Measurements from ENCODE around the gene ALAS1.

ALAS1 gene

GRCh38 chr3:52196977-52197376, 983 bp upstream of the ALAS1 start:
- no peak overlapping the region for H3K4me3 ChIP-seq (ENCODE audit: insufficient read depth, low read depth, low read length, poor library complexity, severe bottlenecking)
- peaks cover 8% of the 10 kb centered on the region for H3K36me3 ChIP-seq (ENCODE audit: control insufficient read depth, insufficient read depth, low read length)
- H3K9me3 ChIP-seq (ENCODE audit: control insufficient read depth, low read length): no peaks in the 10 kb centered on the region
- peaks cover 24% of the 10 kb centered on the region for H3K4me1 ChIP-seq (ENCODE audit: control insufficient read depth, insufficient read depth, low read length, poor library complexity, severe bottlenecking)
- no peak for DNase-seq
- H3K27me3 ChIP-seq (replicated peaks; ENCODE audit: control insufficient read depth, insufficient read depth, low read length, poor library complexity, severe bottlenecking): no peaks in the 10 kb centered on the region
- H3K27ac ChIP-seq (ENCODE audit: insufficient read depth, low read length, poor library complexity, severe bottlenecking): peak overlapping the region; percentile 90

DNA sequence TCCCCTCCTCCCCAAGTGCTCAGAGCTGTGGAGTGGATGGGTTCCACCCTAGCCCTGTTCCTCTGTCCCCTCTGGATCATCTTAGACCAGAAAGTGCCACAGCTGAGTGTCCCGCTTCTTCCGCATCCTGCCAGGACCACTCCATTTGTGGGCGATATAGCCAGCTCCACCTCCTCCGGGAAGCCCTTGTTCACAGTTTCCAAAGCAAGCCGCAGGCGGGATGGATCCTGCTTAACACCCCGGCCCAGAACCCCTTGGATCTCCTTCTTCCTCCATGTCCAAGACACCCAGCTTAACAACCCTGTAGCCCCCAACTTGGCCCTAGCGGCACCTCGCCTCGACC, 490 bp upstream of the ALAS1 start:
- peak overlapping the region; percentile 90 for H3K27ac ChIP-seq (ENCODE audit: insufficient read depth, low read length, poor library complexity, severe bottlenecking)
- no peaks in the 10 kb centered on the region for H3K9me3 ChIP-seq (ENCODE audit: control insufficient read depth, low read length)
- no peaks in the 10 kb centered on the region for H3K27me3 ChIP-seq (replicated peaks; ENCODE audit: control insufficient read depth, insufficient read depth, low read length, poor library complexity, severe bottlenecking)
- H3K4me1 ChIP-seq (ENCODE audit: control insufficient read depth, insufficient read depth, low read length, poor library complexity, severe bottlenecking): peaks cover 24% of the 10 kb centered on the region
- peaks cover 10% of the 10 kb centered on the region for H3K36me3 ChIP-seq (ENCODE audit: control insufficient read depth, insufficient read depth, low read length)
- DNase-seq: no peak
- H3K4me3 ChIP-seq (ENCODE audit: insufficient read depth, low read depth, low read length, poor library complexity, severe bottlenecking): peak overlapping the region; percentile 99

GRCh38 chr3:52198643-52199608, 966 bp downstream of the ALAS1 start:
- Histone ChIP-seq H3K4me1 (ENCODE audit: control insufficient read depth, insufficient read depth, low read length, poor library complexity, severe bottlenecking) (peaks cover 24% of the 10 kb centered on the region), H3K27ac (ENCODE audit: insufficient read depth, low read length, poor library complexity, severe bottlenecking) (peak overlapping the region; percentile 90), H3K9me3 (ENCODE audit: control insufficient read depth, low read length) (no peaks in the 10 kb centered on the region), H3K36me3 (ENCODE audit: control insufficient read depth, insufficient read depth, low read length) (peaks cover 25% of the 10 kb centered on the region), H3K27me3 (replicated peaks; ENCODE audit: control insufficient read depth, insufficient read depth, low read length, poor library complexity, severe bottlenecking) (no peaks in the 10 kb centered on the region), H3K4me3 (ENCODE audit: insufficient read depth, low read depth, low read length, poor library complexity, severe bottlenecking) (peak overlapping the region; percentile 99)
- no peak for DNase-seq

- Histone ChIP-seq H3K27ac (ENCODE audit: insufficient read depth, low read length, poor library complexity, severe bottlenecking) (no peak overlapping the region), H3K9me3 (ENCODE audit: control insufficient read depth, low read length) (no peaks in the 10 kb centered on the region), H3K36me3 (ENCODE audit: control insufficient read depth, insufficient read depth, low read length) (peaks cover 47% of the 10 kb centered on the region), H3K4me1 (ENCODE audit: control insufficient read depth, insufficient read depth, low read length, poor library complexity, severe bottlenecking) (peaks cover 24% of the 10 kb centered on the region), H3K4me3 (ENCODE audit: insufficient read depth, low read depth, low read length, poor library complexity, severe bottlenecking) (no peak overlapping the region), H3K27me3 (replicated peaks; ENCODE audit: control insufficient read depth, insufficient read depth, low read length, poor library complexity, severe bottlenecking) (no peaks in the 10 kb centered on the region)
- no peak for DNase-seq
These were observed 3.2 kb downstream of the ALAS1 start for GRCh38 chr3:52200981-52201679.

DNA sequence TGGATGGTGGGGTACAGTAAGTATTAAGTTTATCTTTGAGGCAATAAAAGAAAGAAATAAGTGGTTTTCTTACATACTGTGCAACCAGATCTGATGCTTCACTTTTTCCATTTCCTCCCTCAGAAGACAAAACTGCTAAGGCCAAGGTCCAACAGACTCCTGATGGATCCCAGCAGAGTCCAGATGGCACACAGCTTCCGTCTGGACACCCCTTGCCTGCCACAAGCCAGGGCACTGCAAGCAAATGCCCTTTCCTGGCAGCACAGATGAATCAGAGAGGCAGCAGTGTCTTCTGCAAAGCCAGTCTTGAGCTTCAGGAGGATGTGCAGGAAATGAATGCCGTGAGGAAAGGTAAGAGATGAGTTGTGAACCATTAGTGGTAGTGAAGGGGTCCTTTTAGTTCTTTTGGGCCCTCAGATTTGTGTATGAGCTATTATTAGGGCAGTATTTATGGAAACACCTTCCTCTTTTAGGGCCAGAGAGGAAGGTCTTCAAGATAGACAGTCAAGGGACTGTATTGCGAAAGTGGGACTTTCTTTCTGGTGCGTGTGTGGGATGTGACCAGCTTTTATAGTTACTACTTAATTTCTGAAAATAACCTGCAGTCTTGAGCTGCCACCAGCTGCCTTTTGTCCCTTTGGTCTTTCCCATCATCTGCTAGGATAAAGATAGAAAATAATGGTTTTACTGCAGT, 4.6 kb downstream of the ALAS1 start:
- no peak overlapping the region for H3K4me3 ChIP-seq (ENCODE audit: insufficient read depth, low read depth, low read length, poor library complexity, severe bottlenecking)
- H3K36me3 ChIP-seq (ENCODE audit: control insufficient read depth, insufficient read depth, low read length): peaks cover 54% of the 10 kb centered on the region
- DNase-seq: no peak
- no peaks in the 10 kb centered on the region for H3K27me3 ChIP-seq (replicated peaks; ENCODE audit: control insufficient read depth, insufficient read depth, low read length, poor library complexity, severe bottlenecking)
- peaks cover 15% of the 10 kb centered on the region for H3K4me1 ChIP-seq (ENCODE audit: control insufficient read depth, insufficient read depth, low read length, poor library complexity, severe bottlenecking)
- no peaks in the 10 kb centered on the region for H3K9me3 ChIP-seq (ENCODE audit: control insufficient read depth, low read length)
- H3K27ac ChIP-seq (ENCODE audit: insufficient read depth, low read length, poor library complexity, severe bottlenecking): no peak overlapping the region

DNA sequence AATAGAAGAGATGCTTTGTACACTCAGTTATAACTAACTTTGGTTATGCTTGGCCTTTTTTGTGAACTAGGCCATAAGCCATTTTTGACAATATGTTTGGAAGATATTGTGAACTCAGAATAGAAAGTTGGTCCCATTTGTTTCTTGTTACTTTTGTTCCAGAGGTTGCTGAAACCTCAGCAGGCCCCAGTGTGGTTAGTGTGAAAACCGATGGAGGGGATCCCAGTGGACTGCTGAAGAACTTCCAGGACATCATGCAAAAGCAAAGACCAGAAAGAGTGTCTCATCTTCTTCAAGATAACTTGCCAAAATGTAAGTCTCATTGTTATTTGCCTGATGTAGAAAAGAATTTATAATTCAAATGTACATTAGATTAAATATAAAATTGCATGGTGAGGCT, 5.7 kb downstream of the ALAS1 start:
- Histone ChIP-seq H3K4me3 (ENCODE audit: insufficient read depth, low read depth, low read length, poor library complexity, severe bottlenecking) (no peak overlapping the region), H3K9me3 (ENCODE audit: control insufficient read depth, low read length) (no peaks in the 10 kb centered on the region), H3K27ac (ENCODE audit: insufficient read depth, low read length, poor library complexity, severe bottlenecking) (no peak overlapping the region), H3K36me3 (ENCODE audit: control insufficient read depth, insufficient read depth, low read length) (peaks cover 62% of the 10 kb centered on the region), H3K27me3 (replicated peaks; ENCODE audit: control insufficient read depth, insufficient read depth, low read length, poor library complexity, severe bottlenecking) (no peaks in the 10 kb centered on the region), H3K4me1 (ENCODE audit: control insufficient read depth, insufficient read depth, low read length, poor library complexity, severe bottlenecking) (peaks cover 10% of the 10 kb centered on the region)
- DNase-seq: no peak

- Histone ChIP-seq H3K4me1 (ENCODE audit: control insufficient read depth, insufficient read depth, low read length, poor library complexity, severe bottlenecking) (peaks cover 2% of the 10 kb centered on the region), H3K4me3 (ENCODE audit: insufficient read depth, low read depth, low read length, poor library complexity, severe bottlenecking) (no peak overlapping the region), H3K27ac (ENCODE audit: insufficient read depth, low read length, poor library complexity, severe bottlenecking) (no peak overlapping the region), H3K9me3 (ENCODE audit: control insufficient read depth, low read length) (no peaks in the 10 kb centered on the region), H3K36me3 (ENCODE audit: control insufficient read depth, insufficient read depth, low read length) (peaks cover 70% of the 10 kb centered on the region), H3K27me3 (replicated peaks; ENCODE audit: control insufficient read depth, insufficient read depth, low read length, poor library complexity, severe bottlenecking) (no peaks in the 10 kb centered on the region)
- DNase-seq: no peak
These were observed 6.5 kb downstream of the ALAS1 start for GRCh38 chr3:52204337-52205073.

DNA sequence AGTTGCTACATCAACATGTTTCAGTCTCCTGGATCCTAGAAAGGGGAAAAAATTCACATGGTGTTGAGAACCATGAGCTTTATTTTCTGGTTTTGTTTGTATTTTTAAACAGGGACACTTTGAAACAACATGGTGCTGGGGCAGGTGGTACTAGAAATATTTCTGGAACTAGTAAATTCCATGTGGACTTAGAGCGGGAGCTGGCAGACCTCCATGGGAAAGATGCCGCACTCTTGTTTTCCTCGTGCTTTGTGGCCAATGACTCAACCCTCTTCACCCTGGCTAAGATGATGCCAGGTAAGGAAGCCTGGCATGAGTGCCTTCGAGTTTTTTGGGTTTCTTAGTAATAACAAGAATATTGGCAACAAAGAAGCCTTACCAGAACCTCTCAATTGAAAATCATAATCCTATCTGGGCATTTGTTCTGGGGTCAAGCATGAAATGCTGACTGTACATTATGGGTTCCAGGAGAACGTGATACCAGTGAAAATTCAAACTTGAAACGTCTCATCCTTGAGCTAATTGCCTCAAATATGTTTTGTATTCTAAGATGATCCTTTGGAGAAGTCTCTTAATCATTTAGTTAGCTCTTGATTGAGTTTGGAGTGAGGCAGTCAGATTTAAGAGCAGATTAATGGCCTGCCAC, 7.9 kb downstream of the ALAS1 start:
- Histone ChIP-seq H3K4me3 (ENCODE audit: insufficient read depth, low read depth, low read length, poor library complexity, severe bottlenecking) (no peak overlapping the region), H3K27ac (ENCODE audit: insufficient read depth, low read length, poor library complexity, severe bottlenecking) (no peak overlapping the region), H3K27me3 (replicated peaks; ENCODE audit: control insufficient read depth, insufficient read depth, low read length, poor library complexity, severe bottlenecking) (no peaks in the 10 kb centered on the region), H3K9me3 (ENCODE audit: control insufficient read depth, low read length) (no peaks in the 10 kb centered on the region), H3K4me1 (ENCODE audit: control insufficient read depth, insufficient read depth, low read length, poor library complexity, severe bottlenecking) (no peaks in the 10 kb centered on the region), H3K36me3 (ENCODE audit: control insufficient read depth, insufficient read depth, low read length) (peaks cover 79% of the 10 kb centered on the region)
- no peak for DNase-seq

- Histone ChIP-seq H3K4me3 (ENCODE audit: insufficient read depth, low read depth, low read length, poor library complexity, severe bottlenecking) (no peak overlapping the region), H3K27ac (ENCODE audit: insufficient read depth, low read length, poor library complexity, severe bottlenecking) (no peak overlapping the region), H3K9me3 (ENCODE audit: control insufficient read depth, low read length) (no peaks in the 10 kb centered on the region), H3K36me3 (ENCODE audit: control insufficient read depth, insufficient read depth, low read length) (peaks cover 92% of the 10 kb centered on the region), H3K27me3 (replicated peaks; ENCODE audit: control insufficient read depth, insufficient read depth, low read length, poor library complexity, severe bottlenecking) (no peaks in the 10 kb centered on the region), H3K4me1 (ENCODE audit: control insufficient read depth, insufficient read depth, low read length, poor library complexity, severe bottlenecking) (no peaks in the 10 kb centered on the region)
- DNase-seq: no peak
These were observed 10.6 kb downstream of the ALAS1 start for GRCh38 chr3:52208556-52208955.

Data from effector memory CD4-positive, alpha-beta T cell (primary cell).